ENCODE measurements around the gene RAB44.
"Not testable (repeated sequence)": the region's sequence is repeated elsewhere in the genome, so short reads cannot be mapped to it uniquely, and the experiment has no call there.

Gene RAB44

GRCh38 chr6:36719126-36719525 lies 21.5 kb downstream of the RAB44 start:
- H3K27me3 ChIP-seq (ENCODE audit: insufficient read depth, low read depth, severe bottlenecking) = no peaks in the 10 kb centered on the region
- no peak overlapping the region for H3K4me3 ChIP-seq (ENCODE audit: low read depth, low read length)
- no peak for TF ChIP-seq CTCF (IDR thresholded peaks at IDR 0.05; ENCODE audit: low read depth, low read length)
- H3K27ac ChIP-seq = no peak overlapping the region
- no peak for DNase-seq
- H3K36me3 ChIP-seq = no peaks in the 10 kb centered on the region
- H3K9me3 ChIP-seq (ENCODE audit: severe bottlenecking) = no peaks in the 10 kb centered on the region

- DNase-seq = no peak
- Histone ChIP-seq H3K27ac (no peak overlapping the region), H3K4me3 (ENCODE audit: low read depth, low read length) (no peak overlapping the region), H3K9me3 (ENCODE audit: severe bottlenecking) (no peaks in the 10 kb centered on the region), H3K27me3 (ENCODE audit: insufficient read depth, low read depth, severe bottlenecking) (no peaks in the 10 kb centered on the region), H3K36me3 (no peaks in the 10 kb centered on the region)
- no peak for TF ChIP-seq CTCF (IDR thresholded peaks at IDR 0.05; ENCODE audit: low read depth, low read length)
Observed at GRCh38 chr6:36720251-36721141, 22.9 kb downstream of the RAB44 start.

- H3K9me3 ChIP-seq (ENCODE audit: severe bottlenecking) = no peaks in the 10 kb centered on the region
- no peak overlapping the region for H3K4me3 ChIP-seq (ENCODE audit: low read depth, low read length)
- no peaks in the 10 kb centered on the region for H3K27me3 ChIP-seq (ENCODE audit: insufficient read depth, low read depth, severe bottlenecking)
- no peak overlapping the region for H3K27ac ChIP-seq
- H3K36me3 ChIP-seq = no peaks in the 10 kb centered on the region
- no peak for TF ChIP-seq CTCF (IDR thresholded peaks at IDR 0.05; ENCODE audit: low read depth, low read length)
- DNase-seq = no peak
Observed at GRCh38 chr6:36721369-36722140, 23.9 kb downstream of the RAB44 start.

GRCh38 chr6:36722365-36722764 lies 24.7 kb downstream of the RAB44 start:
- no peaks in the 10 kb centered on the region for H3K36me3 ChIP-seq
- no peak overlapping the region for H3K27ac ChIP-seq
- no peaks in the 10 kb centered on the region for H3K27me3 ChIP-seq (ENCODE audit: insufficient read depth, low read depth, severe bottlenecking)
- H3K9me3 ChIP-seq (ENCODE audit: severe bottlenecking) = no peaks in the 10 kb centered on the region
- TF ChIP-seq CTCF (IDR thresholded peaks at IDR 0.05; ENCODE audit: low read depth, low read length) = no peak
- no peak for DNase-seq
- H3K4me3 ChIP-seq (ENCODE audit: low read depth, low read length) = no peak overlapping the region

GRCh38 chr6:36722879-36723278 lies 25.3 kb downstream of the RAB44 start:
- Histone ChIP-seq H3K36me3 (no peaks in the 10 kb centered on the region), H3K9me3 (ENCODE audit: severe bottlenecking) (no peaks in the 10 kb centered on the region), H3K27me3 (ENCODE audit: insufficient read depth, low read depth, severe bottlenecking) (no peaks in the 10 kb centered on the region), H3K27ac (no peak overlapping the region), H3K4me3 (ENCODE audit: low read depth, low read length) (no peak overlapping the region)
- DNase-seq = no peak
- TF ChIP-seq CTCF (IDR thresholded peaks at IDR 0.05; ENCODE audit: low read depth, low read length) = no peak

GRCh38 chr6:36723992-36724391 lies 26.4 kb downstream of the RAB44 start:
- H3K27me3 ChIP-seq (ENCODE audit: insufficient read depth, low read depth, severe bottlenecking); DNase-seq; H3K4me3 ChIP-seq (ENCODE audit: low read depth, low read length); H3K36me3 ChIP-seq; H3K9me3 ChIP-seq (ENCODE audit: severe bottlenecking); H3K27ac ChIP-seq: not testable (repeated sequence)

Measured in WERI-Rb-1 (cell line).